NCI-H2196 (cell line): ENCODE measurements around the gene NDC80.
"Not testable (repeated sequence)": the region's sequence is repeated elsewhere in the genome, so short reads cannot be mapped to it uniquely, and the experiment has no call there.

Experiments used
- DNase-seq: peaks from one replicate; lab custom pipeline; 2025; ENCODE audit not compliant: unreplicated experiment; lab: John Stamatoyannopoulos, UW

Gene NDC80

DNA sequence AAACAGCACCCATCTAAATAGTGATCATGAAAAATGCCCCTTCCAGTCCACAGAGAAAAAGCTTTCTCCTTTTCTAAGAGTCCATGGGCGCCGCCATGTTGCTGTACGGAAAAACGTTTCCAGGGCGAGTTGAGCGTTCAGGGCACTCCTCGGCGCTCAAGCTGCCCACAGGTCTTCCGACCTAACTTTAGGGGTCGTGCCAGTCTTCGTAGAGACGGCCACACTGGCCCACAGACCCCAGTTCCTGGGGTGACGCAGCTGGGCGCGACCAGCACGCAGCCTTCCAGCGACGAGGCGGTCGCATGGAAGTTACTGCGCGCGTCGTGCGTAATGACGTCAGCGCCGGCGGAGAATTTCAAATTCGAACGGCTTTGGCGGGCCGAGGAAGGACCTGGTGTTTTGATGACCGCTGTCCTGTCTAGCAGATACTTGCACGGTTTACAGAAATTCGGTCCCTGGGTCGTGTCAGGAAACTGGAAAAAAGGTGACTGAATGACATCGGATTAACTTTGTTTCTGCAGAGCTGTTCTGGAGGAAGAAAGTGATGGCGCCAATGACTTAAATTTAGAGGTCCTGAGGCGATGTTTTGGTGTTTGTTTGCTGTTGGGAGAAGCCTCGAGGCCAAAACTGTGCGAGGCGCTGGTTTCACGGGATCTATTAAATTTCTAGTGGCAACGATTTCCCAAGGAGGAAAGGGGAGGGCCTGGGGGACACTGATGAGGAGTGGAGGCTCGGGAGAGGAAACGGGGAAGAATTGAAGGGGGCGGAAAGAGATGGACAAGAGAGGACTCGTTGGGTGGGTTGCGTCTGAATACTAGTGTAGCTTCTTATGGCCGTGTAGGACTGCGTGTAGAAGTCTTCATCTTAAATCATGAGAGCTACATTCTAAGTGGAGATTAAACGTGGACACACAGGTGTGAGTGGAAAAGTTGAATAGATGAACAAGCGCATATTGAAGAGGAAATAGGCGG lies at the start of gene NDC80, which contains the start of gene METTL4:
Gene NDC80 (plus strand): TSS at position 358 of the 971 bp plus-strand sequence. CDS start 1,429 bp downstream, outside the sequence.
Gene METTL4 (minus strand): TSS at position 306 of the 971 bp plus-strand sequence. CDS start 4,289 bp downstream, outside the sequence.
- peak; percentile 96 for DNase-seq

DNA sequence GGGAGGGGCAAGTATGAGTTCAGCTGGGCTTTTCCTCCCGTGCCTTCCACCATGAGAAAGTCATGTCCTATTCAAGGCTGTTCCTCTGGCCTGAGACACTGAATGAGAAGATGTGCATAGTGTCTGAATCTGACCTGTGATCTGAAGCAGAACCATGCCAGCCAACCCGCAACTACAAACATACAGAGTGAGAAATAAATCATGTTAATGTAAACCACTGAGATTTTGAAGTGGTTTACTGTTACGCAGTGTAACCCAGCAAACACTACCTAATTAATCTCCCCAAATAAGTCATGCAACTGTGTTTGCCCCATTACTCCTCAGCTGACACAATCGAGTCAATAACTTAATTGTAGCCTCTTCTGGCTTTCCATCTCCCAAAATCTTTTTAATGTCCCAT lies 49.2 kb upstream of the NDC80 start:
- DNase-seq: no peak

DNA sequence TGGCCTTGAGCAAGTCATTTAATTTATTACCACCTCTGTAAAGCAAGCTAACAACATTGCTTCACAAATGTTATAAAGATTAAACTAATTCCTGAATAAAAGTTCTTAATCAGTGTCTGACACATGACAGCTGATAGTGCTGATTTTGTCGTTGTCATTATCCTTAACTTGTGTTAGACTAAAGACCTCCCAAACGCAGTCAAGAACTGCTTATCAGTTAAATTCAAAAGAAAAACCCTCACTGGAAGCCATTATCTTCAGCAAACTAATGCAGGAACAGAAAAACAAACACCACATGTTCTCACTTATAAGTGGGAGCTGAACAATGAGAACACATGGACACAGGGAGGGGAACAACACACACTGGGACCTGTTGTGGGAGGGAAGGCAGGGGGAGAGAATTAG lies 46.6 kb upstream of the NDC80 start:
- DNase-seq: not testable (repeated sequence)

DNA sequence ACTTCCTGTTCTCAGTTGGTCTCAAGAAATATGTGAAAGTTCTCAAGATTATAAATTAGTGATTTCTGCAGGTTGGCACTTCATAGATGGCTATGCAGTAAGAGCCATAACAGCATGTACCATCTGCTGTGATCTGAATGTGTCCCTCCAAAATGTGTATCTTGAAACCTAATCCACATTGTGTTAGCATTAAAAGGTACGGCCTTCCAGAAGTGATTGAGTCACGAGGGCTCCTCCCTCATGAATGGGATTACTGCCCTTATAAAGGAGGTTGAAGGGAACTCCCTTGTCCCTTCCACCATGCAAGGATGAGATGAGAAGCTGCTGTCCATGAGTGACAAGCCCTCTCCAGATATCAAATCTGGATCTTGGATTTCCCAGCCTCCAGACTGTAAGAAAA lies 45.0 kb upstream of the NDC80 start:
- no peak for DNase-seq

DNA sequence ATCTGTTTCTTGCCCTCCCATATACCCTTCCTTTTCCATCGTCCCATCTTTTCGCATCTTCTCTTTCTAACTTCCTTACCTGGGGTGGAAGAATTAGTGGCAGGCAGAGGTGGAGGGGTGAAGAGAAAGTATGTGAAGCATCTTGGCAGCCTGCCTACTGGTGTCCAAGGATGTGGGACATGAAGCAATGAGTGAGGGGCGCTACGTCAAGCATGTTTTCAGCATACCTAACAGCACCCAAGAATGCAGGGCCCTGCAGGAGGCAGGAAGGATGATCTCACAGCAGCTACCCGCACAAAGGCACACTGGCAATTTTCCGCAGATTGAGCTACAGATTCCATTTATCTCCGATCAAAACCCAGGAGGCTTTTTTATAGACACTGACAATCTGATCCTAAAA lies 42.2 kb upstream of the NDC80 start:
- no peak for DNase-seq

DNA sequence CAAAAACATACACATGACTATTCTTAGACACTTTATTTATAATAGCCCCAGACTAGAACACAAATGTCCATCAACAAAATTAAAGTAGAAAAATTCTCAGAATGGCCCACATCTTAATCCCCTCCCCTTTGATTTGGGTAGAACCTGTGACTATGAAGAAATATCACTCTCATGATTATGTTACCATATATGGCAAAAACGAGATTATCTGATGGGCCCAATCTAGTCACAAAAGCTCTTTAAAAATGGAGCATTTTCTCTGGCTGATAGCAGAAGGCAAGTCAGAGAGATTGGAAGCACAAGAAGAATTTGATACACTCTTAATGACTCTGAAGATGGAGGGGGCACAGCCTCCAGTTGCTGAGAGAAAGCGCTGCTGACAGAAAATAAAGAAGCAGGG lies 39.6 kb upstream of the NDC80 start:
- no peak for DNase-seq

DNA sequence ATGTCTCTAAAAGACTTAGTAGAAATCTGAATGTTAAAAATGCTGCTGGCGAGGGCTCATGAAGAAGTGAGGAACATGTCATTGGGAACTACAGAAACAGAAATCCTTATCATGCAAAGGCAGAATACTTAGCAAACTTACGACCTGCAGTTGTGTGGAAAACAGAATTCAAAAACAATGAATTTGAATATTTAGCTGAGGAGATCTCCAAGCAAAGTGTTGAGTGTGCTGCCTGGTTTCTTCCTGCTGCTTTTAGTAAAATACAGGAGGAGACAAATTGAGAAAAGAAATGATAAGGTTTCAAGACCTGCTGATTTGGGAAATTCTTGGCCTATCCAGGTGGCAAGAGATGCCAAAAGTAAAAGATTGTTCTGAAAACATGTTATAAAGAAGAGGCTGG lies 38.6 kb upstream of the NDC80 start:
- no peak for DNase-seq

DNA sequence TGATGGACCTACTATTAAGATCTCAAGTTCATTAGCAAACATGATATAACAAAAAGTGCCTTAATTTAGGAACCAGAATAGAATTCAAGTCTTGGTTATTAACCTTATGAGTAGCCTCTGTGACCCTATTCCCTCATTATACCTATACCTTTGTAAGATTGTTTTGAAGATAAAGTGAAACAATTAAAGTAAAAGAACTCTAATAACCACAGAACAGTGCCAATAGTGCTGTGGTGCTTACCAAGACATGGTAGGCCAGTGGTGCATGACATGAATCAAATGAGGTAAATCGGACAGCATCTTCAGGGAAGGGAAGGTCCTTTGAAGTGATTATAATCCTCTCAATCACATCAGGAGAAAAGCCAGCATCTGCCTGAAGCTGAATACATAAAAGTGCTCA lies 36.5 kb upstream of the NDC80 start:
- no peak for DNase-seq

DNA sequence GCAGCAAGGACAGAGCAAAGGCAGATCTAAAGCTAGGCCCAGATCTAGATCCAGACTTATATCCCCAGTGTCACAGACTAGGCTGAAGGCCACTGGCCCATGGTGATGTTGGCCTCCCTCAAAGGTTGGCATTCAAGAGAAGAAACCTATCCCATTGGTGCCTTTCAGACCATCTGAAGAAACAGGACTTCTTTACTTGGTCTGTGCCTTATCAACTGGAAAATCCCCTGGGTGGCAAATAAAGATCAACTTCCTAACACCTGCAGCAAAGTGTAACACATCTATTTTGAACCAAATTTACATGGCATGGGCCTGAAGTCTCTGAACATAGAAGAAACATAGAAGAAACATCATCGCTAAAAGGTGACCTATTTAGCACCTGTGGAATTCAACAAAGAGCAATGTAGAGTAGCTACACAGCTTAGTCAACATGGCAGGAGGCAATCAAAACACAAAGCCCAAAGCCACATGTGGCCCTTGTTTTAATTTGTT lies 35.9 kb upstream of the NDC80 start:
- no peak for DNase-seq

DNA sequence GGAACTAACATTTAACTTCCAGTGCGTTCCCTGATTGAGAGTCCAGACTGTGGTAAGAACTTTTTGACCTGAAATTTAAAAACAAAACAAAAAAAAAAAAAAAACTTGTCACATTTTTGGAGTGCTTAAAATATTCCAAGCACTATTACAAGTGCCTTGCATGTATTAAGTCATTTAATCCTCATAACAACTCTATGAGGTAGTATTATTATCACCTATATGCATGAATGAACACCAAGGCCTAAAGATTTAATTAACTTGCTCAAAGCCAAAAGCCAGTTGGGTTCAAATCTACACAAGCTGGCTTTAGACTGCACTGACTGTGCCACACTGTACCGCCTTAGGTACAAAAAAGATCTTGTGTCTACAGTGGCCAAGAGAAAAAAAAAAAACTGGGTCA lies 35.3 kb upstream of the NDC80 start:
- no peak for DNase-seq

DNA sequence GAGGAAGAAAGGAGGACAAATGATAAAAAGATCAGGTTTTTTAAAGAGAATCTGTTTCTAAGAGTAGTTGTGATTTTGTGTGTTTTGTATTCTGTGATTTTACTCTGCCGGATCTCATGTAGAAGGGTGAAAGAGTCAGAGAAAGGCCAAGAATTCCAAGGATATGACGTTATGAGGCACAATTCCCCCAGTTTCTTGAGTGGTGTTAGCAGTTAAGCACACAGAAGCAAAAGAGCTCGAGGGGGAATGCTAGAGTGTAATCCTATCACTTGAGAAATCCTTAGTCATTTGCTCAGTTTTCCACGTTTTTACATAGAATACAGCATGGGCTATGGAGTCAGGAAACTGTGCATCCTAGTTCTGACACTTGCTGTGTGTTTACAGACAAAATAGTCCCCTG lies 34.9 kb upstream of the NDC80 start:
- DNase-seq: no peak

DNA sequence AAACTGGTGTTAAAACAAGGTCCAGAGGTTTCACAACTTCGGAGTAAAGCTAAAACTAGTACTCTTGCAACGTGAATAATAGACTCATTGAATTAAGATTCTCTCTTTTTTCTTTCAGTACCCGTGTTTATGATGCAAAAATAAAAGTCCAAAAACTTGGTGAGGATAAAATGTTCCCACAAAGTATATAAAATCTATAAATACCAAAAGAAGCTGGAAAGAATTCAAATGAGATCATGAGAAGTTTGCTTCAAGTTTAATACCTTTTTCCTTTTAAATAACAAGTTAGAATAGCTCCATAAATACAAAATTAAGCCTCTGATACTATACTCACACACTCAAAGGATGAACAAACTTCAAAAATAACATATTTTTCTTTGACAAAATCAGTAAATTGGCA lies 34.1 kb upstream of the NDC80 start:
- no peak for DNase-seq

DNA sequence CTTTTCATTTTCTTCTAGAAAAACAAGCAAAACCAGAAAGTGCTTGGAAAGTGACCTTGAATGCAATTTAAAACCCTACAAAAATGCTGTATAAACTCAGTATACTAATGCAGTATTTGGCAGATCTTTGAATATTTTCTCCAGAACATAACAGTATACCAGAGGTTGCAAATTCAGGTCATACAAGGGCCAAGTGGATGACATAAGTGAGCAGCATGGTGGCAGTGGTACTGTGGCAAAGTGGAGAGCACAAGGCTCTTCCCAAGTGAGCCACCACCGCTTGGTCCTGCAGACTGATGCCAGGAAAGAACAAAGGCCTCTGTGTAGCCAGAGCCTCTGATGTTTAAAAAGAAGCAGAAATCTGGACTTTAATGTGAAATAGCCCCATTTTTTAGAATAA lies 33.1 kb upstream of the NDC80 start:
- no peak for DNase-seq

DNA sequence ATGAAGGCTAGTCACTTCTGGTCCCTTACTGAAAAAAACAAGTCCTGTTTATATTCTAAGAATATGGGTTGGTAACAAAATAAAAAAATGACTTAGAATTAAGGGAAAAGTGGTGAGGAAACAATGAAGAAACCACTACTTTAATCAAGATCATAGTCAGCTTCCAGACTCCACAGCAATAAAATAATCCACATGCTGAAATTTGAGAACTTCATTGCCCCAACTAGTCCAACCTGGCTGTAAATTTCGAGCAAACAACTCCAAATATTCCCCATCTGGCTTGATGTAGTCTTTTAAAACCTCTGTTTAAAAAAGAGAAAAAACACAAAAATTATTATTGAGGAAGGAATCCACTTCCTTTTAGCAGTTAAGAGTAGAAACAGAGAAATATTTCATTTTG lies 32.5 kb upstream of the NDC80 start:
- DNase-seq: no peak

DNA sequence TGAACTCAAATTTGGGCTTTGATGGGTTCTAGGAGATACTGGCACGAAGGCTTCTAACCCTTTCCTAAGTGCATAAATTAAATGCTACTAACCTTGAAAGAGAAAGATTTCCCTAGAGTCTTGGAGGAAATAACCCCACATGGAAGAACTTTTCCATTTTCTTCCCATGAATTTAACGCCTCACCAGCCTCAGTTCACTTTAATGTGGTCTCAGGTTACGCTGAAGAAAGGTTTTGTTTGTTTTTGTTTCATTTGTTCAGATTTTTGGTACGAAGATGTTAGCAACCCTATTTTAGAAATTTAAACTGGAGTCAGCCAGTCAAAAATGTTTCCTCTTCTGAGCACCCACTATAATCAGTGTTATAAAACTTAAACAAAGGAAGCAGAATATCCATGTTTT lies 30.8 kb upstream of the NDC80 start:
- DNase-seq: no peak

DNA sequence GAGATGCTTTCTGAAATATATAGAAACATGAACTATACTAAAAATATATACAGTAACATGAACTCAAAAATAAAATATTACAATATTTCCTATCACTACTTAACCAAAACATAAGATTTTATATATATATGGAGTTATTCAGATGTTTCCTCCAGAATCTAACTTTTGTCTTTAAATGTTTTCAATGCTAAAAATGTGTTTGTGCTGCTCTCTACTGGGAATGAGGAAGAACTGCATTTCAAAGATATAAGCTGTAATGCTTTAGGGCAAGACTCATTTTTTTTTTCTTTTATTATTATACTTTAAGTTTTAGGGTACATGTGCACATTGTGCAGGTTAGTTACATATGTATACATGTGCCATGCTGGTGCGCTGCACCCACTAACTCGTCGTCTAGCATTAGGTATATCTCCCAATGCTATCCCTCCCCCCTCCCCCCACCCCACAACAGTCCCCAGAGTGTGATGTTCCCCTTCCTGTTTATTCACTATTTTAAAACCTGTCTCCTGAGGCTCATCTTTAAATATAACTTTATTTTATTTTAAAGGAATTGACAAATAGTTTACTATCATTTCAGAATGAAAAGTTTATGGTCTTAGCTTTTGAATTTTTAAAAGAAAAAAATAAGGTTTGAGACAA lies 29.3 kb upstream of the NDC80 start:
- peak; percentile 31 for DNase-seq

DNA sequence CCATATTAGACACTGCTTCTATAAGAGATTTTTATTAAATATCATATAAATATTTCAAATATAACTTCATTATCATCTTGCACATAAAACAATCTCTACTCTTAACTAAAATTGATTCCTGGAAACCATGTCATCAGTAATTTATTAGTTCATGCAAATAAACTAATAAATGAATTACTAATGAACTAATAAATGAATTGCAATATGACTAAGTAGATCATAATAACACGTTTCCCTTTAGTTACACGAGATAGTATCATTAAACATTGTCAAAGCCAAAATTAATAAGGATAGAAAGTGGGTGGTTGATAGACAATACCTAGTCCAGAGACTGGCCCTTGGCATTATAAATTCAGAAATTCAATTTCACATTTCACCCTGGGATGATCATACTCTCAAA lies 26.2 kb upstream of the NDC80 start:
- DNase-seq: no peak

DNA sequence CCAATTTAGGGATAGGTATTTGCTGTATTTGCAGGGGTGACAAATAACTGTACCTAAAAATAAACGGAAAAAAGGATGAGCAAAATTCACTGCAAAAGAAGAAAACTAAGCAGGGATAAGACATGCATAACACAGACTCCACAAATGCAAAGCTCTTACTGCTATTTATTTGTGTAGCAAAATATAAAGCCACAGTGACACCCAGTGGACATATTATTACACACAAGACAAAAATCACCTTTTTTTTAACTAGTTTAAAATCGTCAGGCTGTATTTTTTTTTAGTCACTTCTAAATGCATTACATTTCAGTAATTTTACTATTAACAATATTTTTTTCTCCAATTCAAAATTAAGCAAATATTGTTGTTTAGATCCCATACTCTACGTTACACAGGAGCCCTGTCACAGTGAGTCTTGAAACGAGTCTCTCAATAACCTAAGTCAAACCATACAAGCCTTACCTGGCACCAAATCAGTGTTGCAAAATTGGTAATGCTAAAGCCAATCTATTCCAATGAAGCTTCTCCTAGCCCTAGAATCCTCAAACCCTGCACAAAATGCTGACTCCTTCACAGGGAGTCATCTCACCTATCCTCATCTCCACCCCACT lies 23.8 kb upstream of the NDC80 start:
- peak; percentile 76 for DNase-seq

DNA sequence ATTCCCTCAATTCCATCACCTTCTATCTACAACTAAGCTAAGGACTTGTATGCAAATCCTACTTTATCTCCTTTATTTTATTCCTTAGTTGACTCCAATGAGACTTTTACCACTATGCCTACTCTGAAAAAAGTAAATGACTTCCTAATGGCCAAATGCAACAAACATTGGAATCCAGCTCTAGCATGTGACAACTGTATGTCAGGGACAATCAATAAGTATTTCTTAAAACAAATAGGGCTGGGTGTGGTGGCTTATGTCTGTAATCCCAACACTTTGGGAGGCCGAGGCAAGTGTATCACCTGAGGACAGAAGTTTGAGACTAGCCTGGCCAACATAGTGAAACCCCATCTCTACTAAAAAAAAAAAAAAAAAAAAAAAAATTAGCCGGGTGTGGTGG lies 21.9 kb upstream of the NDC80 start:
- no peak for DNase-seq

DNA sequence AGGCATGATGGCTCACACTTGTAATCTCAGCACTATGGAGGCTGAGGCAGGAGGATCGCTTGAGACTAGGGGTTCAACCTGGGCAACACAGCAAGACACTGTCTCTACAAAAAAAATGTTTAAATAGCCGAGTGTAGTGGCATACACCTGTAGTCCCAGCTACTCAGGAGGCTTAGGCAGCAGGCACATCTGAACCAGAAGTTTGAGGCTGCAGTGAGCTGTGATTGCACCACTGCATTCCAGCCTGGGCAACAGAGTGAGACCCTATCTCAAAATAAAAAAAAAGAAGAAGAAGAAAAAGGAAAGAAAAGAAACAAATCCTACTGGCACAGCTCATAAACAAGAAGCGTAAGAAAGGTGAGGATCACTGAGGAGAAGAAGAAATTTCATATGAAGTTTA lies 19.9 kb upstream of the NDC80 start:
- no peak for DNase-seq

DNA sequence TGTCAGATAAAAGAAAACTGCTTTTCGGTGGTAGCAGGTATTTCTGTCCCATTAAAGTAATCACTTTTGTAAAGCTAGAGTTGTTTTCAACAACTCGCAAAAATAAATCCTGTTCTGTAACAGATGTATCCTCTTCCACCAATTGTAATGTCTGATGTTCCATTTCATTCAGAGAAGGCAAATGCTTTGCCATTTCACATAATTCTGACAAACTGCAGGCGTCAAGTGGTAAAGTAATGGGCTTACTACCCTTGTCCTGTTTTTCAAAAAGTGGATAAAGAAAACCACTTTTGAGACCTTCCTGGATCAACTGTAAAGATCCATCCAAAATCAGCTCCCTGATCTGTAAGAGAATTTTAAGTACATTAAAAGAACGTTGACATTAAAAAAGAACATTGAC lies 16.7 kb upstream of the NDC80 start:
- DNase-seq: no peak

DNA sequence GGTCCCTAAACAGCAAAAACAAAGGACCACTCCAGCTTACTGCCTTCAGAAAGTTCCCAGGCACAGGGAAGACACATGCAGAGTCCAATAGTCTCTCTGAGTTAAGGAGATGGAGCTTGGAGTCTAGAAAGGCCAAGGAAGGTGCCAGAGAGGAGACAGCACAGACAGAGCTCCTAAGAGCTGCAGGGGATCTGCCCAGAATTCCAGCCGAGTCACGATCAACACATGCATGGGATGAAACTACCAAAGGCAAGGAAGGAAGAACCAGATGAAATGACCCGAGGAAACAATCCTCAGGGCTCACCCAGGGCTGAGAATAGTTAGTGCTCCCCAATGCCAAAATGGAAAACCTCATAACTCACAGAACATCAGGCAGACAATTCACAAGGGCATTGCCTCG lies 15.5 kb upstream of the NDC80 start:
- DNase-seq: no peak
